ENCODE results near the gene TIAM2. TPM values are rescaled to one million over a fixed set of nuclear protein-coding genes. Genes with fewer than 3 reads are reported as not detected.

TIAM2 gene
- total and polyA plus RNA-seq, 2 experiments from 2014 or later: 14.2 to 24.4 TPM

DNA sequence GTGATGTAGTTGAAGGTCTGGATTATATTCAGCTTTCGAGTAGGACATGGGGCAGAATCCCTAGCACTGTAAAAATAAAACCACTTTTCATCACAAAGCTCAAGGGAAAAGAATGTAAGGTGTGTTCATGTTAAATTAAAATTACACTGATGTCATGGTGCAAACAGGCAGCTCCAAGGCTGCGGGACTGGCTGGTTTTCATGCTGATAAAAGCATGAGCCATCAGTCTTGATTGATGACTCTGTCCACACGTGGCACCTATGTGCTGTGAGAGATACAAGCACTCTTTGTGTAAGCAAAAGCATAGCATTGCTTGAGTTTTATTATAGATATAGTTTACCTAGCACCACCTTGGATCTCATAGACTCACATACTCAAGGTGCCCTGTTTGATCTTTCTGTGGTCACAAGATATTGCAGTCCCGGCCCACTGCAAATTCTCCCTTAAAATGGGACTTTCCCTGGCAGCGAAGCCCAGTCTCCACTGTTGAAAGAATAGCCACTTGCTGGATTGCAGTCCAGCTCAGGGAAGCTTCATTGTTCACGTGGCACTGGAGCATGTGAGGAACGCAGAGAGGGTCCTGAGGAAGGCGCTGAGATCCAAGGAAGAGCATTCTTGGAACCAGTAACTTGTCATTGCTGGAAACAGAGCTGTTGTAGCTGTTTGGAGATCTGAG lies 90.6 kb downstream of the TIAM2 start:
- H3F3A ChIP-seq (replicated peaks; ENCODE audit: low read depth): no peaks in the 10 kb centered on the region
- no peak overlapping the region for H3K4me2 ChIP-seq
- no peaks in the 10 kb centered on the region for H3K79me2 ChIP-seq (replicated peaks; ENCODE audit: insufficient read depth)
- H3K27ac Mint-ChIP-seq: no peak overlapping the region
- peaks cover 16% of the 10 kb centered on the region; the same call in 2 of the 3 replicates for H3K4me1 Mint-ChIP-seq
- no peaks in the 10 kb centered on the region for H3K36me3 ChIP-seq (ENCODE audit: insufficient read depth)
- ATAC-seq (no peak), DNase-seq (ENCODE audit: low spot score) (no peak)
- TF ChIP-seq CREB1 (CRISPR knock-in tag; IDR thresholded peaks at IDR 0.05; ENCODE audit: low read depth) (no peak), ZNF331 (CRISPR knock-in tag; IDR thresholded peaks at IDR 0.05; ENCODE audit: low read depth) (no peak), ETS1 (IDR thresholded peaks at IDR 0.05) (no peak), EZH2phosphoT487 (IDR thresholded peaks at IDR 0.05; ENCODE audit: unreplicated experiment) (no peak), STAT1 (IDR thresholded peaks at IDR 0.05; ENCODE audit: unreplicated experiment) (no peak), NANOG (IDR thresholded peaks at IDR 0.05; ENCODE audit: borderline replicate concordance) (no peak), POLR2AphosphoS5 (IDR thresholded peaks at IDR 0.05; ENCODE audit: low read depth) (no peak), JUNB (IDR thresholded peaks at IDR 0.05; ENCODE audit: unreplicated experiment) (no peak)
- no peaks in the 10 kb centered on the region for H3K9me2 ChIP-seq (ENCODE audit: insufficient read depth)
- no peak overlapping the region for H3K4me3 Mint-ChIP-seq
- no peaks in the 10 kb centered on the region for H3K36me3 Mint-ChIP-seq (ENCODE audit: low read depth)
- H2AFZ ChIP-seq: no peak overlapping the region
- no peak overlapping the region for H3K4me3 ChIP-seq
- H3K27me3 Mint-ChIP-seq (ENCODE audit: insufficient read depth, low read depth, poor library complexity): no peaks in the 10 kb centered on the region
- H3K4me1 ChIP-seq (ENCODE audit: insufficient read depth): peaks cover 18% of the 10 kb centered on the region
- H3K27ac ChIP-seq (ENCODE audit: low read depth): no peak overlapping the region
- no peaks in the 10 kb centered on the region for H4K20me1 ChIP-seq (replicated peaks; ENCODE audit: insufficient read depth)
- H3K9me3 Mint-ChIP-seq: no peaks in the 10 kb centered on the region
- no peaks in the 10 kb centered on the region for H3K27me3 ChIP-seq (ENCODE audit: insufficient read depth)

DNA sequence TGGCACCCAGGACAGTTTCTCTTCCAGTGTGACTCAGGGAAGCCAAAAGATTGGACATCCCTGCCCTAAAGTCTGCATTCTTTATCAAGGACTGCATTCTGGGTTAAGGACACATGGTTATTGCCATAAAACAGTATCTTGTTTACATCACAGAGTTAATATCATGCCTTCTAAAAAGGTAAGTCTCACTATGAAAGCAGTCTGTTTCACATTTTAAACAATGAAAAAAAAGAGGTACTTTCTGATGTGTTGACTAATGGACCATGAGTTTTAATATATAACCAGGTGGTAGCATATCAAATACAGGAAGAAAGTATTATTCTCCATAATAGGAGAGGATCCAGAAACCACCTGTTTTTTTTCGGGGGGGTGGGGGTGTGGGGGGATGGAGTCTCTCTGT lies 93.7 kb downstream of the TIAM2 start:
- TF ChIP-seq ETS1 (IDR thresholded peaks at IDR 0.05): no peak
- TF ChIP-seq EZH2 (IDR thresholded peaks at IDR 0.05; ENCODE audit: low read depth, unreplicated experiment): no peak
- TF ChIP-seq EZH2phosphoT487 (IDR thresholded peaks at IDR 0.05; ENCODE audit: unreplicated experiment): no peak
- Mint-ChIP-seq H3K9me3 (no peaks in the 10 kb centered on the region), H3K27ac (no peak overlapping the region), H3K4me3 (no peak overlapping the region), H3K27me3 (ENCODE audit: insufficient read depth, low read depth, poor library complexity) (no peaks in the 10 kb centered on the region), H3K4me1 (peaks cover 11% of the 10 kb centered on the region; the same call in 2 of the 3 replicates), H3K36me3 (ENCODE audit: low read depth) (peaks cover 3% of the 10 kb centered on the region; the same call in 2 of the 3 replicates)
- H3K27me3 ChIP-seq (ENCODE audit: insufficient read depth): no peaks in the 10 kb centered on the region
- no peaks in the 10 kb centered on the region for H3F3A ChIP-seq (replicated peaks; ENCODE audit: low read depth)
- no peaks in the 10 kb centered on the region for H4K20me1 ChIP-seq (replicated peaks; ENCODE audit: insufficient read depth)
- H3K4me2 ChIP-seq: no peak overlapping the region
- no peak overlapping the region for H3K27ac ChIP-seq (ENCODE audit: low read depth)
- no peaks in the 10 kb centered on the region for H3K9me2 ChIP-seq (ENCODE audit: insufficient read depth)
- ATAC-seq (no peak), DNase-seq (ENCODE audit: low spot score) (no peak)
- H3K4me1 ChIP-seq (ENCODE audit: insufficient read depth): peaks cover 17% of the 10 kb centered on the region
- H3K79me2 ChIP-seq (replicated peaks; ENCODE audit: insufficient read depth): no peaks in the 10 kb centered on the region
- no peaks in the 10 kb centered on the region for H3K36me3 ChIP-seq (ENCODE audit: insufficient read depth)
- H2AFZ ChIP-seq: no peak overlapping the region
- no peak overlapping the region for H3K4me3 ChIP-seq
